GM21737 (cell line): Measurements from ENCODE around the gene GNB5.

ENCODE experiments used
- ATAC-seq: cut with Tn5 transposase; IDR thresholded peaks from one replicate; pipeline ENCODE4 v1.9.1; 2021; ENCODE audit warnings: mild to moderate bottlenecking, moderate library complexity; ENCODE audit not compliant: unreplicated experiment

Gene GNB5

DNA sequence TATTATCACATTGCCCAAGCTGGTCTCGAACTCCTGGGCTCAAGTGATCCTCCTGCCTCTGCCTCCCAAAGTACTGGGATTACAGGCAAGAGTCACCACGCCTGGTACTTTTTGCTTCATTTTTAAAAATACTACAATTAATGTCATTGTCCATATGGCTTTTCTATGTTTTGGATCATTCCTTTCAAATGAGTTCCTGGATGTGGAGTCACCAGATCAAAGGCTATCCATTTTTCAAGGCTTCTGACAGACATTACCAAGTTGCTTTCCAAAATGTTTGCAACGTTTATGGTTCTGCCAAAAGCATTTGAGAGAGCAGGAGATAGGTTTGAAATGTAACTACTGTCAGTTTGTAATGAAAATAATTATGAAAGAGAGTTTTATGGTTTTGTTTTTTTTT lies 44.4 kb downstream of the GNB5 start:
- ATAC-seq: no peak

DNA sequence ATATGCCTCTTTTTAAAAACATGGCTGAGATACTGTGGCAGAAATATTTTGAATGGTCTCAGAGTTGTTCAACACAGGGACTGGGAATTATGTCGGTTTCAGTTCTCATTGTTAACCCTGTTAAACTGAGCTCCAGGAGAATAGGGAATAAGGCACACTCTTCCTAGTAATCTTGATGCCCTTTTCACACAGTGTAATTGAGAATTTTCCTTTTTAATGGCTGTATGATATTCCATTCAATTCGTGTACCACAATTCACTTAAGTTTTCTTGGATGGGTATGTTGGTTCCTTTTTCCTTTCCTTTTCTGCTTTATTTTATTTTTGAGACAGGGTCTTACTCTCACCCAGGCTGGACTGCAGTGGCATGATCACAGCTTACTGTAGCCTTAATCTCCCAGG lies 44.9 kb downstream of the GNB5 start:
- ATAC-seq: no peak

GRCh38 chr15:52144656-52145178 lies 46.5 kb downstream of the GNB5 start:
- ATAC-seq: no peak

DNA sequence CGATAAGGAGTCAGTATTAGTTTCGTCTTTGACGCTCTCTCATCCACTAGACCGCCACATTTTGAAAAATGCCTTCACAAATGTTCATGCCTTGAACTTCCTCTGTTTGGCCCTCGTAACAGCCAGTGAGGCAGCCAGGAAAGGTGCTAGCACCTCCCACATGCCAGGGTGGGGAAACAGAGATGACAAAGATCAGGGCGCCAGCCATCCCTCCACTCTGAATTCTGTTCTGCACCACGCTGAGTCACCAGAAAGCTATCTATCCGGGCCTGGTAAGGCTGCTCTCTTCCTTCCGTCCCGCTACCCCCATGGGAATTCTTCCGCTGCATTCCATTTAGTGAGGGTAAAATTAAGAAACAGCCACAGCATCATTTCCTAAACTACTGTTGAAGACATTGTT lies 47.3 kb downstream of the GNB5 start:
- no peak for ATAC-seq

GRCh38 chr15:52140646-52141045 lies 50.5 kb downstream of the GNB5 start:
- no peak for ATAC-seq

GRCh38 chr15:52139599-52140462 lies 51.4 kb downstream of the GNB5 start:
- ATAC-seq: no peak

DNA sequence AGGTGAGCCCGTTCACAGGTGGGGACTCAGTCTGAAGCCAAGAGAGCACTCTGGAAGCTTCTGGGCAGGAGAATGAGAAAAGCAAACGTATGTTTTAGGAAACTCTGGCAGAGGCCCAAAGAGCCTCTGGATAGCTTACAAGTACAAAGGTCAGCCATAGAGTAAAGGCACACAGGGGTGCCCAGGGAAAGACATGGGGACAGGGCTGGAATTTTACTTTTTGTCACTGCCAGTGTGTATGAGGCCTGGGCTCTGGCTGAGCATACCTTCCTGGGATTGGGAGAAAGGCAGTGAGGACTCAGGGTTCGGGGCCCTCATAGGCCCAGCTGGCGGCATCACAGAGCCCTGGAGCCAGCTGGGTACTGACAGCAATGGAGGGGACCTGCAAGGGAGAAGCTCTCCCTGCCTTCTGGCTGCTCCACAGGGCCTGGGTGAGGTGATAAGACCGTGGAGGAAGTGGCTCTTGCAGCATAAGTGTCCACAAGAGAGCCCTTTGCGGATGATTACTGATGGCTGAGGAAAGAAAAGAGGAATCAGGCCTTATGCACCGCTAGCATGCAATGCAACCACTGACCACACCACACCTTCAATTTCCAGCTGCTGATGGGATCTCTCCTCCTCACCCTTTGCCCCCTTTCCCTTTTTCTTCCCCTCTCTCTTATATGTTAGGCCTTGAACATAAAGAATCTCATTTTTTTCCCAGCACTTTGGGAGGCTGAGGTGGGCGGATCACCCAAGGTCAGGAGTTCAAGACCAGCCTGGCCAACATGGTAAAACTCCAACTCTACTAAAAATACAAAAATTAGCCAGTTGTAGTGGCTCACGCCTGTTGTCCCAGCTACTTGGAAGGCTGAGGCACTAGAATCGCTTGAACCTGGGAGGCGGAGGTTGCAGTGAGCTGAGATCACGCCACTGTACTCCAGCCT lies 53.5 kb downstream of the GNB5 start:
- ATAC-seq: no peak

DNA sequence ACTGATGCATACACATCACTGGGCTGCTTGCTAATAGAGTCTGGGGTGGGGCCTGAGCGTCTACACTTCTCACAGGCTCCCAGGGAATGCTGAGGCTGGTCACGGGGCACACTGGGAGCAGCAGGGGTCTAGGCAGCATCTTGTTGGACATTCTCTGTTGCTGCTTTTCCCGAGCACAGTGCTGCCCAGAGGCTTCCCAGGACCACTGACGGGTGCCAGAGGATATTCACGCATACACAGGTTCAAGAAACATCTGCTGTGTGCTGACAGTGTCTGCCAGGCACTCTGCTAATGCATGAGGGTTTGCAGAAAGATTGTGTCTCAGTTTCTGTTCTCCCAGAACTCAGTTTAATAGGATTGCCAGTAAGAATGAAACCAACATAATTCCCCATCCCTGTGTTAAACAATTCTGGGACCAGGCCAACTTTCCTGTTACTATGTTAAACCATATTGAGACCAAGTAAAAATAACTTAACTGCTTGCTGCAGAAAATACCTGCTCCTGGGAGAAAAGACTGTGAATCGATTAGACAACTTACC lies 54.7 kb downstream of the GNB5 start:
- no peak for ATAC-seq

DNA sequence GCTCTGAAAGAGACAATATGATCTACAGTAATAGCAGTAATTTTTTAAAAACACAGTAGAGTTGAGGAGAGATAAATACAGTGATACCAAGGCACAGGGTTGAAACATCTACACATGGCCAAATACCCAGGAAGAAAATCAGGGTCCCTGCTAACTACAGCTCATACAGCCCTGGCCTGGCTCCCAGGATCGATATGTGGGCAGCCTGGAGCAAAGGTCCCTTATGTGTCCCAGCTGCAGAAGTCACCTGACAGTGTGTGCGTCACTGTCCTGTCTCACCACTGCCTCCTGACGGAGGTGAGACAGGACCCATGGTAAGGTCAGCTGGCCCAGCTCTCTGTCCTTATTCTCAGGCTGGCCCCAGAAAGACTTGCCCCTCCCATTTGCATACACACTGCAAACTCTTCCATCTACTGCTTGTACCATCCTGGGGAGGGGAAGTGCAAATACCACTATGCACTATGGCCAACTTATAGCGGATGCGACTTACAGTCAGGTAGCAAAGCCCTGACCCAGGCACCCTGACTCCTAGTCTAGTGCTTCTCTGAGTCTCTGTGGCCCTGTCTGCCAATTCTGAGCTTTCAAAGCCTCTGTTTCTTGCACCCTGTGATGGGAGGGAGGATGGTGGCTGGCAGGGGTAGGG lies 56.6 kb downstream of the GNB5 start:
- no peak for ATAC-seq

DNA sequence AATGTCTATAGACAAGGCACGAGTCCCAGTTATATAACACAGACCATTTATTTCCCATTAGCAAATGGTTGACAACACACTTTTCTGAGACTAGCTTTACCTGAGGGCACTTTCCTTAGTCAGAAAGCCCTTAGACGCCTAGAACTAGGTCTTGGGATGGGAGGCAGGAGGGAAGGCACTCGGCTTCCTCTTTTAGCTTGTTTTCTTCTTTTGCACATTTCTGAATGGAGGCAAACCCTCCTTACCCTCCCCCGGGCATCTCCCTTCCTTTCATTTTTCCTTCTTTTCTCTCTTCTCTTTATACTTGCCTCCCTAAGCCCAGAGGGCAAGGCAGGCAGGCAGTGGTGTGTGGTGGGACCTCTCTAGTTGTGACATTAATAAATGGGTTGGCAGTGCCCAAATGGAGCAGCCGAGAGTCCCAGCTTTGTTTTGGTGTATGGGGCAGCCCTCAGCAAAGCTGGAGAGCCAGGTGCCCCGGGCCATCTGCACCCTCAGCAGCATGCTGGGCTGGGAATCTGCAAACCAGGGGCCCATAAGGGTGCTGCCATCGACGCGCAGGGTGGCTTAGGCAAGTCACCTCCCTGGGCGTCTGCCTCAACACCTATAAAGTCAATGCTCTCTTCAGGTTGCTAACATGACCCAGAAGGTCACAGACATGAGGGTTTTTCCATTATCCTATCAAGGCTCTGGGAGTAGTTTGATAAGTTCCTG lies 57.5 kb downstream of the GNB5 start:
- ATAC-seq: no peak

DNA sequence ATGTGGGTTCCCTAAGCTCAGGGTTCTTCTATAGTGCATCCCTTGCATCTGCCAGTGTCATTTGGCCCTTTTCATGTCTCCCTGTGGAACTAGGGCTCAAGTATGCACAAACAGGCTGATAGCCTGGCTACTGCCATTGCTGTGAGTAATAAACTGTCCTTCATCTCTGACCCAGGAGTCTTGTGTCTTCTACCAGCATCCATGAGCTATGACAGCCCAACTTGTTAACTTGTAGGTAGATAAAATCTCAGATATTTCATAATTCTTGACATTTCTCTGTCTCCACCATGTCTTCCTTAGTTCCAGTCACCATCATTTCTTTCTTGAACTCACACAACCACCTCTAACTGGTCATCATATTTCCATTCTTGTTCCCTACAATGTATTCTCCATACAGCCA lies 59.1 kb downstream of the GNB5 start:
- no peak for ATAC-seq

GRCh38 chr15:52128568-52128967 lies 62.6 kb downstream of the GNB5 start:
- no peak for ATAC-seq

GRCh38 chr15:52124270-52124880 lies 66.8 kb downstream of the GNB5 start:
- no peak for ATAC-seq

DNA sequence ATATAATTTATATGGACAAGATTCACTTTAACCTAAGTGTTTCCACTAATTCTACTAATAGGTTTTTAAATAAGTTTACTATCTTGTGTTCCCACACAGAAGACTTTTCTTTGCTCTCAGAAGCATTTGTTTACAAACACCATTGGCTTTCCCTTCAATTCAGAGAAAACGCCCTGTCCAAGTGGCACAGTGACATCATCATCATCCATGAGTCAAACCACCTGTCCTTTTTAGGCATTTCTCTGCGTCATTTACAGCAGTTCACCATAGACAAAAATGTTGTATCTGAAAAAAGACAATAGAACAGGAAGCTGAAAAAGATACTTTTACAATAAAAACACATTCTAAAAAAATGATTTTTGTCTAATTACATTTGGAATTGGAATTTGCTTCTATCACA lies 69.3 kb downstream of the GNB5 start:
- no peak for ATAC-seq

DNA sequence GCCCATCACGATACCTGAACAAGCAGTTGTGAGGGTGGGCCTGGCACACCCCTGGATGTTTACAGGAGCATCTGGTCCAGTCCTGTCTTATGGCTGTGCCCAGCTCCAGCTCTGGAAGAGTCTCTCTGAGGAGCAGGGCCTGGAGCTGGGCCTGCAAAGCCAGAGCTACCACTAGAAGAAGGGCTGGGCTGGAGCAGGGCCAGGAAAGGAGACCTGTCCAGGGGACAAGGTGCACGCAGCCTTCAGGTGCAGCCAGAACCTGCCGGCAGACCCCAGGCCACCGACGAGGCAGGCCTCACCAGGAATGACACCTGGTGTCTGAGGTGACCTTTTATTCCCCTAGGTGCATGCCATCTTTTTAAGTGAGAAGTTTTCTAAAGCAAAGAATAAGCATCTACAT lies 70.2 kb downstream of the GNB5 start:
- ATAC-seq: no peak

DNA sequence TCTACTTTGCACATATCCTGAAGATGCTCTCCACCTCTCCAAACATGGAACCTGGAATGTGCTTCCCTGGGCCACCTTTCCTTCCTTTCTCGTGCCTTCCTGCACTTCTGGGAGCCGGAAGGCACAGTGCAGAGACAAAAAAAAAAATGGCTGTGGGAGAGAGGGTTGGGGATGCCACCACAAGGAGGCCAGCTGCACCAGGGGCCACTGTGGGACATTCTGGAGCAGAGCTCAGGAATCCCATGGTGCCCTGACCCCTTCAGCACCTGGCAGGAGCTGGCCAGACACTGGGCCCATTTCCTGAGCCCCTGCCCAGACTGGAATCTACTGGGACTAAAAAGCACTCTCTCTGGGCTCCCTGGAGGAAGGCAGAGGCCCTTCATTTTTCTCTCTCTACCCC lies 70.7 kb downstream of the GNB5 start:
- ATAC-seq: no peak

DNA sequence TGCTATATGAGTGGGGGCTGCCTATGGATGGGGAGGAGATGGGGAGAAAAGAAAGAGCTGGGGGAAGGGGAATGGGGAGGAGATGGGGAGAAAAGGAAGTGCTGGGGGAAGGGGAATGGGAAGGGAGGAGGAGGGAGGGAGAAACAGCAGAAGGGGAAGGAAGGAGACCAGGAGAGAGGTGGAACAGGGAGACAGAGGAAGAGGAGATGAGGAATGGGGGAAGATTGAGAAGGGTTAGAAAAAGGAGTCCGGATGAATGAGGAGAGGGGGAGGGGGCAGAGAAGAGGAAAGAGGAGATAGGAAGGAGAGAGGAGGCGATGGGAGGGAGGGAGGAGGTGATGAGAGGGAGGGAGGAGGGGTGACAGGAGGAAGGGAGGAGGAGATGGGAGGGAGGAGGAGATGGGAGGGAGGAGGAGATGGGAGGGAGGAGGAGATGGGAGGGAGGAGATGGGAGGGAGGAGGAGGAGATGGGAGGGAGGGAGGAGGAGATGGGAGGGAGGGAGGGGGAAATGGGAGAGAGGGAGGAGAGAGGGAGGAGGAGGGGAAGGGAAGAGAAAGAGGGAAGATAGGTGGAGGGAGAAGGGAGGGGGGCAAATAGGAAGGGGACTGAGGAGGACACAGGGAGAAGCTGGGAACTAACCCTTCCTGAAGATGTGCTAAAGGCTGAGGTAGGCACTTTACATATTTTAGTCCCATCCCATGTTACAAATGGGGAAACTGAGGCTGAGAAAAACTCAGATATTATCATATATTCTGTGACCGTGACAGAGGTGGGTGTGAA lies 72.0 kb downstream of the GNB5 start:
- ATAC-seq: no peak

GRCh38 chr15:52117549-52117948 lies 73.6 kb downstream of the GNB5 start:
- no peak for ATAC-seq
